KMS-11 (cell line): ENCODE results near the gene FAM25A.
"Not testable (repeated sequence)": the region's sequence is repeated elsewhere in the genome, so short reads cannot be mapped to it uniquely, and the experiment has no call there.

Source experiments
- H2AFZ ChIP-seq: fragments of 200-600 bp; sonication (generic); 2 replicates; pipeline ENCODE4 v1.6.1; 2016; ENCODE audit warnings: antibody characterized with exemption, mixed run types, low read depth
- H3K27ac ChIP-seq: fragments of 200-600 bp; sonication (generic); 2 replicates; pipeline ENCODE4 v1.6.1; 2016; ENCODE audit warnings: mild to moderate bottlenecking, mixed run types
- H3K27me3 ChIP-seq: fragments of 200-600 bp; sonication (generic); 2 replicates; pipeline ENCODE4 v1.6.1; 2017; ENCODE audit warnings: mild to moderate bottlenecking, low read depth, mixed run types, moderate library complexity; ENCODE audit not compliant: insufficient read depth
- H3K36me3 ChIP-seq: fragments of 200-600 bp; sonication (generic); 2 replicates; pipeline ENCODE4 v1.6.1; 2017; ENCODE audit warnings: mild to moderate bottlenecking, mixed run types; ENCODE audit not compliant: insufficient read depth
- H3K4me1 ChIP-seq: fragments of 200-600 bp; sonication (generic); 2 replicates; pipeline ENCODE4 v1.6.1; 2016; ENCODE audit warnings: mild to moderate bottlenecking, low read depth, mixed run types; ENCODE audit not compliant: poor library complexity, severe bottlenecking
- H3K4me2 ChIP-seq: fragments of 200-600 bp; sonication (generic); 2 replicates; pipeline ENCODE4 v1.7.0; 2016; ENCODE audit warnings: mild to moderate bottlenecking, mixed run types
- H3K4me3 ChIP-seq: fragments of 200-600 bp; sonication (generic); IDR thresholded peaks from 2 replicates; pipeline ENCODE4 v1.6.1; 2017; ENCODE audit warnings: low read depth, low read length, mixed read lengths; ENCODE audit not compliant: insufficient read depth
- H3K79me2 ChIP-seq: fragments of 200-600 bp; sonication (generic); 2 replicates; pipeline ENCODE4 v1.6.1; 2016; ENCODE audit warnings: low read depth, mixed run types; ENCODE audit not compliant: insufficient read depth
- H3K9ac ChIP-seq: fragments of 200-600 bp; sonication (generic); 2 replicates; pipeline ENCODE4 v1.6.1; 2016; ENCODE audit warnings: mild to moderate bottlenecking, mixed run types
- H4K20me1 ChIP-seq: fragments of 200-600 bp; sonication (generic); 2 replicates; pipeline ENCODE4 v1.6.1; 2016; ENCODE audit warnings: mild to moderate bottlenecking, mixed run types; ENCODE audit not compliant: insufficient read depth
- TF ChIP-seq, protein P1 (sequence below): fragments of 200-600 bp; sonication (generic); conservative IDR thresholded peaks from 2 replicates; pipeline ENCODE4 v1.6.1; 2017; ENCODE audit warnings: low read depth, mild to moderate bottlenecking, antibody characterized with exemption, low read length, moderate library complexity, mixed read lengths

The FAM25A gene

DNA sequence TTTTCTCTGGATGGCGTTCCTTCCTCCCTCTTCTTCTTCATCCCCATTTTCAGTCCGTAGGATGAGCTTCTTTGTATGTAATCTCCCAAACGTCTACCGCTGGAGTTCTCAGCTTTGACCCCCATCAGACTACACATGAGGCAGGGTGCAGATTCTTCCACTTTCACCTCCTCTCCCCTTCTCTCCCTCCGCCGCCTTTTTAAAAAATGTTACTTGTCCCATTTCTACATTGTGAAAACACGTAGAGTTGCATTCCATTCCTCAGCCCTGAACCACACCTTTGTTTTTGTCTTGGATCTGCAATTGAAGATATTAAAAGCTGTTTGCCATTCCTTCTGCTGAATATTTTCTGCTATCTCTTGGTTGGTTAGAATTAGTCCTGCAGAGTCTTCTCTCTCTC is 45.6 kb upstream of the FAM25A start:
- TF ChIP-seq, protein P1, sequence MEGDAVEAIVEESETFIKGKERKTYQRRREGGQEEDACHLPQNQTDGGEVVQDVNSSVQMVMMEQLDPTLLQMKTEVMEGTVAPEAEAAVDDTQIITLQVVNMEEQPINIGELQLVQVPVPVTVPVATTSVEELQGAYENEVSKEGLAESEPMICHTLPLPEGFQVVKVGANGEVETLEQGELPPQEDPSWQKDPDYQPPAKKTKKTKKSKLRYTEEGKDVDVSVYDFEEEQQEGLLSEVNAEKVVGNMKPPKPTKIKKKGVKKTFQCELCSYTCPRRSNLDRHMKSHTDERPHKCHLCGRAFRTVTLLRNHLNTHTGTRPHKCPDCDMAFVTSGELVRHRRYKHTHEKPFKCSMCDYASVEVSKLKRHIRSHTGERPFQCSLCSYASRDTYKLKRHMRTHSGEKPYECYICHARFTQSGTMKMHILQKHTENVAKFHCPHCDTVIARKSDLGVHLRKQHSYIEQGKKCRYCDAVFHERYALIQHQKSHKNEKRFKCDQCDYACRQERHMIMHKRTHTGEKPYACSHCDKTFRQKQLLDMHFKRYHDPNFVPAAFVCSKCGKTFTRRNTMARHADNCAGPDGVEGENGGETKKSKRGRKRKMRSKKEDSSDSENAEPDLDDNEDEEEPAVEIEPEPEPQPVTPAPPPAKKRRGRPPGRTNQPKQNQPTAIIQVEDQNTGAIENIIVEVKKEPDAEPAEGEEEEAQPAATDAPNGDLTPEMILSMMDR = no peak

DNA sequence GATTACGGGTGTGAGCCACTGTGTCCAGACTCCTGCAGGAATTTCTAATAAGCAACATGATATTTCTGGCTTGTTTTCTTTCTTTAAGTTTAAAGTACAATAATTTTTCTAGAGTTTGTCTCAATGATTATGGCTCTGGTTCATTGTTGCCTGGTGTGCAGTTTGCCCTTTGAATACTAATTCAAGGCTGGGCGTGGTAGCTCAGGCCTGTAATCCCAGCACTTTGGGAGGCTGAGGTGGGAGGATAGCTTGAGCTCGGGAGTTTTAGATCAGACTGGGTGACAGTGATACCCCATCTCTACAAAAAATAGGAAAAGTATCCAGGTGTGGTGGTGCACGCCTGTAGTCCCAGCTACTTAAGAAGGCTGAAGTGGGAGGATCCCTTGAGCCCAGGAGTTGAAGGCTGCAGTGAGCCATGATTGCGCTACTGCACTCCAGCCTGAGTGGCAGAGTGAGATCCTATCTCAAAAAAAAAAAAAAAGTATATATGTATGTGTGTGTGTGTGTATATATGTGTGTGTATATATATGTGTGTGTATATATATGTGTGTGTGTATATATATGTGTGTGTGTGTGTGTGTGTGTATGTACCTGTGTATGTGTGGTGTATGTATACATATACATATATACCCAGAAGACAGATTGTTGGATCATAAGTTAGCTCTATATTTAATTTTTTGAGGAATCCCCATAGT is 43.6 kb upstream of the FAM25A start:
- Histone ChIP-seq H3K4me1 (no peaks in the 10 kb centered on the region), H4K20me1 (no peaks in the 10 kb centered on the region), H2AFZ (no peak overlapping the region), H3K4me2 (no peak overlapping the region), H3K9ac (no peak overlapping the region), H3K36me3 (no peaks in the 10 kb centered on the region), H3K4me3 (no peak overlapping the region), H3K79me2 (no peaks in the 10 kb centered on the region), H3K27ac (no peak overlapping the region), H3K27me3 (no peaks in the 10 kb centered on the region)
- TF ChIP-seq, protein P1 = no peak

More for the DNA sequence above, 45.6 kb upstream of the FAM25A start:
- Histone ChIP-seq H3K36me3 (no peaks in the 10 kb centered on the region), H3K9ac (no peak overlapping the region), H3K27me3 (no peaks in the 10 kb centered on the region), H4K20me1 (no peaks in the 10 kb centered on the region), H3K27ac (no peak overlapping the region), H3K4me3 (no peak overlapping the region), H3K79me2 (no peaks in the 10 kb centered on the region), H3K4me2 (no peak overlapping the region), H3K4me1 (no peaks in the 10 kb centered on the region), H2AFZ (no peak overlapping the region)

DNA sequence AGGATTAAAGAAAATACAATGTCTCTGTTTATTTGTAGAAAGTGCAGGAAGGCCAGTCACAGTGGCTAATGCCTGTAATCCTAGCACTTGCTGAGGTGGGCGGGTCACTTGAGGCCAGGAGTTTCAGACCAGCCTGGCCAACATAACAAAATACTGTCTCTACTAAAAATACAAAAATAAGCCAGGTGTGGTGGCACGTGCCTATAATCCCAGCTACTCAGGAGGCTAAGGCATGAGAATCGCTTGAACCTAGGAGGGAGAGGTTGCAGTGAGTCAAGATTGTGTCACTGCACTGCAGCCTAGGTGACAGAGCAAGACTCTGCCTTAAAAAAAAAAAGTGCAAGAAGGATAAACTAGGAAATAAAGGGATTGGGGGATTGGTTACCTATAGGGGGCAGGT is 41.6 kb upstream of the FAM25A start:
- not testable (repeated sequence) for H3K4me3 ChIP-seq, H3K4me2 ChIP-seq, H4K20me1 ChIP-seq, H2AFZ ChIP-seq, H3K4me1 ChIP-seq, H3K36me3 ChIP-seq, H3K79me2 ChIP-seq, H3K27me3 ChIP-seq, H3K27ac ChIP-seq, H3K9ac ChIP-seq

DNA sequence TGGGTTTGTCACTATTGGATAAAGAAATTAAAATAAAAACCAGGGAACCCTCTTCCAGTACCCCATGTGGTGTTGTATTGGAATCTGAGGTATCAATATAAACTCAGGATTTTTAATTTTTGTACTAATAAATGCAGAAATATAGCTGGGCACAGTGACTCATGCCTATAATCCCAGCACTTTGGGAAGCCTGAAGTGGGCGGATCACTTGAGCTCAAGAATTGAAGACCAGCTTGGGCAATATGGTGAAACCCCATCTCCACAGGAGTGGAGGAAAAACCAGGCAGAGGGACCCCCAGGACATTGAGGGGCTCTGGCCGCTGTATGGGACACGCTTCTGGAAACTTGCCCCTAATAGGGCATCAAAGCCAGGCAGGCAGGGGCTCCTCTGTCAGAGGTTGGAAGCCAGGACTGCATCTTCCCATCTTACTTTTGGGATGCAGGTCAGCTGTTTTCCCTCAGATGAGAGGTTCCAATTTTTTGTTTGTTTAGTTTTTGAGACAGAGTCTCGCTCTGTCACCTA is 40.7 kb upstream of the FAM25A start:
- no peak overlapping the region for H3K4me2 ChIP-seq
- TF ChIP-seq, protein P1 = no peak
- no peaks in the 10 kb centered on the region for H3K4me1 ChIP-seq
- no peak overlapping the region for H3K4me3 ChIP-seq
- no peaks in the 10 kb centered on the region for H3K36me3 ChIP-seq
- no peaks in the 10 kb centered on the region for H3K27me3 ChIP-seq
- H3K9ac ChIP-seq = no peak overlapping the region
- H4K20me1 ChIP-seq = no peaks in the 10 kb centered on the region
- no peak overlapping the region for H3K27ac ChIP-seq
- H3K79me2 ChIP-seq = no peaks in the 10 kb centered on the region
- H2AFZ ChIP-seq = no peak overlapping the region

DNA sequence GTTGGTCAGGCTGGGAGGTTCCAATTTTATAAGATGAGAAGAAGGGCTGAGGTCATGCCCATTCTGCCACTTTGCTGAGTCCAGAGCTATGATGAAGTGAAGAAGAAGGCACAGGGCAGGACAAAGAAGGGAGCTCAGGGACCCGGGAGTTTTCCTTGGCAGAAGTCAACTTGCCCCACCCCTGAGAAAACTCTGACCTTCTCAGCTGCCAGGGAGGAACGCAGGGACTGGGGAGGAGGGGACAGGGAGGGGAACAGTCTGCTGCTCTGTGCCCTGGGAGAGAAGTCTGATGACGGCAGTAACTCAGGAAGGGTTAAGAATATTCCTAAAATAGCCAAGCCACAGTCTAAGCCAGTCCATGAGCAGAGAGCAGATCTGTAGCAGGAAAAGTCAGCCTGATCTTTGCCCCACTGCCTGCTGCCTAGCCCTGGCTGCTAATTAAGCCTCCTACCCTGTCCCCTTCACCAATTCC is 40.1 kb upstream of the FAM25A start:
- H3K27ac ChIP-seq = no peak overlapping the region
- H3K4me2 ChIP-seq = no peak overlapping the region
- H2AFZ ChIP-seq = no peak overlapping the region
- no peak overlapping the region for H3K4me3 ChIP-seq
- H3K4me1 ChIP-seq = no peaks in the 10 kb centered on the region
- no peak overlapping the region for H3K9ac ChIP-seq
- H3K27me3 ChIP-seq = no peaks in the 10 kb centered on the region
- TF ChIP-seq, protein P1 = no peak
- H3K36me3 ChIP-seq = no peaks in the 10 kb centered on the region
- H4K20me1 ChIP-seq = no peaks in the 10 kb centered on the region
- no peaks in the 10 kb centered on the region for H3K79me2 ChIP-seq

DNA sequence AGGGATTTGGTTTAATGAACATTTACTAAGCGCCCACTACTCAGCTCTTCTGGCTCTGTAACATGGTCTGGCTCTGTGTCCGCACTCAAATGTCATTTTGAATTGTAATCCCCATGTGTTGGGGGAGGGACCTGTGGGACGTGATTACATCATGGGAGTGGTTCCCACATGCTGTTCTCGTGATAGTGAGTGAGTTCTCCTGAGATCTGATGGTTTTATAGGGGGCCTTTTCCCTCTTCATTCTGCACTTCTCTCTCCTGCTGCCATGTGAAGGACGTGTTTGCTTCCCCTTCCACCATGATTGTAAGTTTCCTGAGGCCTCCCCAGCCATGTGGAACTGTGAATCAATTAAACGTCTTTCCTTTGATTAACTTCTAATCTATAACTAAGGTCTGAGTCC is 39.1 kb upstream of the FAM25A start:
- H2AFZ ChIP-seq, H3K4me3 ChIP-seq, H3K36me3 ChIP-seq, H3K79me2 ChIP-seq, H3K9ac ChIP-seq, H3K27me3 ChIP-seq, H4K20me1 ChIP-seq, H3K4me2 ChIP-seq, H3K4me1 ChIP-seq, H3K27ac ChIP-seq: not testable (repeated sequence)
